Liver (tissue), 9 donors: ENCODE results near the gene VASN. TPM values are rescaled to one million over a fixed set of nuclear protein-coding genes. Genes with fewer than 3 reads are reported as not detected.

Source experiments
- DNase-seq: peaks from one replicate; pipeline ENCODE4 v3.0.0-alpha.2; 2017; ENCODE audit warnings: low spot score
- H3K27ac ChIP-seq, 2 donors: one replicate each; pipeline ENCODE4 v1.7.0; 2013; ENCODE audit warnings: inconsistent platforms in 2 of 2, low read length in 2 of 2, control low read depth in 1 of 2, low read depth in 1 of 2, mild to moderate bottlenecking in 1 of 2
- H3K27me3 ChIP-seq, 4 donors: one replicate each; pipeline versions ENCODE4 v1.6.1 to v1.7.0; 2013; ENCODE audit warnings: low read length in 3 of 4, inconsistent platforms in 1 of 4, mild to moderate bottlenecking in 1 of 4, moderate library complexity in 1 of 4; ENCODE audit not compliant: control insufficient read depth in 4 of 4, insufficient read depth in 4 of 4
- H3K36me3 ChIP-seq, 4 donors: one replicate each; pipeline versions ENCODE4 v1.6.1 to v1.7.0; 2013; ENCODE audit warnings: low read length in 3 of 4, mild to moderate bottlenecking in 3 of 4, low read depth in 1 of 4, moderate library complexity in 1 of 4; ENCODE audit not compliant: control insufficient read depth in 4 of 4, insufficient read depth in 3 of 4
- H3K4me1 ChIP-seq, 4 donors: one replicate each; pipeline versions ENCODE4 v1.6.1 to v1.7.0; 2013; ENCODE audit warnings: low read length in 3 of 4, mild to moderate bottlenecking in 3 of 4, moderate library complexity in 1 of 4; ENCODE audit not compliant: control insufficient read depth in 4 of 4, insufficient read depth in 4 of 4
- H3K4me3 ChIP-seq, 3 donors: one replicate each; pipeline versions ENCODE4 v1.6.1 to v1.7.0; 2013; ENCODE audit warnings: low read length in 3 of 3, control low read depth in 1 of 3, low read depth in 1 of 3, mild to moderate bottlenecking in 1 of 3
- H3K9ac ChIP-seq, 2 donors: one replicate each; pipeline ENCODE4 v1.7.0; 2013; ENCODE audit warnings: low read length in 2 of 2, mild to moderate bottlenecking in 2 of 2, moderate library complexity in 2 of 2, control low read depth in 1 of 2, low read depth in 1 of 2
- H3K9me3 ChIP-seq, 4 donors: one replicate each; pipeline versions ENCODE4 v1.6.1 to v1.7.0; 2013; ENCODE audit warnings: low read length in 3 of 4; ENCODE audit not compliant: control insufficient read depth in 4 of 4
- EGR1 ChIP-seq, 2 donors: IDR thresholded peaks; 2 replicates each; pipeline ENCODE4 v1.6.1; 2016 to 2018; ENCODE audit warnings: antibody characterized with exemption in 2 of 2, low read depth in 2 of 2
- FOXA1 ChIP-seq: IDR thresholded peaks from 2 replicates; pipeline ENCODE4 v1.6.1; 2016; ENCODE audit warnings: antibody characterized with exemption
- FOXA2 ChIP-seq: IDR thresholded peaks from 2 replicates; pipeline ENCODE4 v1.6.1; 2016; ENCODE audit warnings: antibody characterized with exemption
- GABPA ChIP-seq, 2 donors: IDR thresholded peaks in 1 of 2; conservative IDR thresholded peaks in 1 of 2; 2 replicates each; pipeline ENCODE4 v1.6.1; 2016; ENCODE audit warnings: antibody characterized with exemption in 2 of 2, mild to moderate bottlenecking in 1 of 2, moderate library complexity in 1 of 2
- HNF4A ChIP-seq, 2 donors: conservative IDR thresholded peaks; 2 replicates each; pipeline ENCODE4 v1.6.1; 2016; ENCODE audit warnings: antibody characterized with exemption in 2 of 2, mild to moderate bottlenecking in 2 of 2
- HNF4G ChIP-seq: IDR thresholded peaks from 2 replicates; pipeline ENCODE4 v1.6.1; 2016; ENCODE audit warnings: antibody characterized with exemption
- JUND ChIP-seq, 2 donors: IDR thresholded peaks; 2 replicates each; pipeline ENCODE4 v1.6.1; 2016; ENCODE audit warnings: antibody characterized with exemption in 2 of 2
- NR2F2 ChIP-seq: IDR thresholded peaks from 2 replicates; pipeline ENCODE4 v1.6.1; 2016; ENCODE audit warnings: antibody characterized with exemption
- RAD21 ChIP-seq, 2 donors: IDR thresholded peaks; 2 replicates each; pipeline ENCODE4 v1.6.1; 2016; ENCODE audit warnings: antibody characterized with exemption in 2 of 2, mild to moderate bottlenecking in 2 of 2
- REST ChIP-seq: IDR thresholded peaks from 2 replicates; pipeline ENCODE4 v1.6.1; 2016; ENCODE audit warnings: antibody characterized with exemption, mild to moderate bottlenecking
- RXRA ChIP-seq, 2 donors: IDR thresholded peaks; 2 replicates each; pipeline ENCODE4 v1.6.1; 2017 to 2018; ENCODE audit warnings: antibody characterized with exemption in 2 of 2, mild to moderate bottlenecking in 1 of 2
- SP1 ChIP-seq: IDR thresholded peaks from 2 replicates; pipeline ENCODE4 v1.6.1; 2018; ENCODE audit warnings: antibody characterized with exemption, mild to moderate bottlenecking
- TAF1 ChIP-seq: conservative IDR thresholded peaks from 2 replicates; pipeline ENCODE4 v1.6.1; 2016; ENCODE audit warnings: antibody characterized with exemption, mild to moderate bottlenecking
- YY1 ChIP-seq: IDR thresholded peaks from 2 replicates; pipeline ENCODE4 v1.6.1; 2016; ENCODE audit warnings: antibody characterized with exemption, mild to moderate bottlenecking
- ZBTB33 ChIP-seq: IDR thresholded peaks from 2 replicates; pipeline ENCODE4 v1.6.1; 2016; ENCODE audit warnings: antibody characterized with exemption
- WGBS: extraction: QIAGEN DNeasy Blood & Tissue Kit; methylation state at CpG from one replicate; pipeline ENCODE4 v1.1.7; 2013; 5-methylcytosine and 5-hydroxymethylcytosine counted together
- polyA plus RNA-seq, 2 donors: library from polyadenylated mRNA; stranded (reverse) in 1 of 2; unstranded in 1 of 2; fragments of 200-250 nt in 1 of 2; fragments of >200 nt in 1 of 2; fragmentation: Nextera tagmentation in 1 of 2; extraction: Ambion mirVana in 1 of 2; gene quantifications; one replicate each; pipeline versions ENCODE4 v1.2.1 to v1.2.3, GENCODE V29; 2013 to 2015
- total RNA-seq, 2 donors: library from RNA; depleted of rRNA; stranded (reverse); fragments of >200 nt; gene quantifications; one replicate each; pipeline ENCODE4 v1.2.3, GENCODE V29; 2014
- TF ChIP-seq, protein P1 (sequence below): fragments of 150-350 bp; IDR thresholded peaks from 2 replicates; pipeline ENCODE4 v1.5.1; 2017; ENCODE audit warnings: improper control_type of control experiment, low read depth, low read length; ENCODE audit not compliant: missing input control
- TF ChIP-seq, protein P2 (sequence below): IDR thresholded peaks from 2 replicates; pipeline ENCODE4 v1.6.1; 2016; ENCODE audit warnings: antibody characterized with exemption
- TF ChIP-seq, protein P3 (sequence below): IDR thresholded peaks from 2 replicates; pipeline ENCODE4 v1.6.1; 2016; ENCODE audit warnings: antibody characterized with exemption
- donor health status: healthy.
- donor health status: healthy.
- donor health status: healthy.
- donor health status: healthy.
- donor health status: healthy.

Gene VASN
- total and polyA plus RNA-seq, 4 donors: 6.2 to 26.9 (median 21.2) TPM

DNA sequence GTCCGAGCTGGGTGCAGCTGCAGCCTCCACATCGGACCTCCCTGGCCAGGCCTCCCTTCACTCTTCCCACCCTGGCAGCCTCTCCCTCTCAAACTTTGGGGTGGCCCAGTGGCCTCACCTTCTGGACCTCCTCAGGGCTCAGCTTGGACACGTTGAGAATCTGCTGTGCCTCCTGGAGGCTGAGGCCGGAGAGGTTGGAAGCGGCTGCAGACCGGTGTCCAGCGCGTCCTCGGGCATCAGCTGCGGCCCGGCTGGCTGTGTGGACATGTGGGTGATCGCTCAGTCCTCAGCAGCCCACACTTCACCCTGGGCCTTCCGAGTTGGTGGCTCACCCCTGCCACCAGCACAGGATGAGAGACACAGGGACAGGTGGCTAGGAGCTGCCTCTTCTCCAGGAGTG is 30.4 kb upstream of the VASN start:
- Histone ChIP-seq H3K4me3 (no peak overlapping the region), H3K36me3 (peaks cover 0 to 19% (median 11%) of the 10 kb centered on the region in 4 donors), H3K9me3 (no peaks in the 10 kb centered on the region), H3K4me1 (peaks cover 2 to 16% (median 15%) of the 10 kb centered on the region in 4 donors), H3K9ac (no peak overlapping the region), H3K27me3 (no peaks in the 10 kb centered on the region), H3K27ac (no peak overlapping the region)
- DNase-seq: no peak
- TF ChIP-seq YY1: no peak
- no peak for TF ChIP-seq REST
- no peak for TF ChIP-seq TAF1
- WGBS: 96% methylated on average over 13 of the region's 13 CpGs

DNA sequence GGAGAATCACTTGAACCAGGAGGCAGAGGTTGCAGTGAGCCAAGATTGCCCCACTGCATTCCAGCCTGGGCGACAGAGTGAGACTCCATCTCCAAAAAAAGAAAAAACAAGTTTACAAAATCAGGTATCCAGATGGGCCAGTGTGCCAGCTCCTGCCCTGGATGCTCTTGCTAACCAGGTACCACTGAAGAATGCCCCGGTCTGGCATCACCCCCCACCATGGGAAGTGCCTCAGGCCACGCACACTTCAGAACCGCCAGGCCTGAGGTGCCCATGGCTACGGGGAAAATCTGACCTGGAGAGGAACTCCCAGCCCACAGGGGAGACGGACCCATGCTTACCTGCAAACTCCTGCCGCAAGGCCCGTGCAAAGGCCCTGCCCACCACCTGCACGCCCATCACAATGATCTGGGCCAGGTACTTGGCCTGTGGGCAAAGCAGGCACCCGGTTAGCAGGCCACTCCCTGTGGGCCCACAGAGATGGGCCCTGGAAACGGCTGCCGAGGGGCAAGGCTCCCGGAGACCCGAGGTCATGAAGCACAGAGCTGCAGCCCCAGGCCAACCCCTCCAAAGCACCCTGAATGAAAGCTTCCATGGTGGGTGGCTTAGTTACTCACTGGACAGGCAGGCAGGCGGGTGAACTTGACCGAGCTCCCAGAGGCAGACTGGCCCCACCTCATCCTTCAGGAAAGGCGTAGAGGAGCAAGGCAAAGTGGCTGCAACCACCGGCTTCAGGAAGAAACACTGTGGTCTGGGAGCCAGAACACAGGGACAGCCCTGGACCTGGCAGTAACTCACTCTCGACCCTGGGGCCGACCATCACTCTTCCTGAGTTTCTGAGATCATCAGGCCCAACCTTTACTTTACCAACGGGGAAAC is 28.5 kb upstream of the VASN start:
- DNase-seq: no peak
- Histone ChIP-seq H3K27me3 (no peaks in the 10 kb centered on the region), H3K4me1 (peaks cover 8 to 34% (median 30%) of the 10 kb centered on the region in 4 donors), H3K9ac (no peak overlapping the region), H3K9me3 (no peaks in the 10 kb centered on the region), H3K36me3 (peaks cover 0 to 19% (median 11%) of the 10 kb centered on the region in 4 donors), H3K27ac (no peak overlapping the region), H3K4me3 (no peak overlapping the region)
- 94% methylated on average over 21 of the region's 21 CpGs for WGBS
- no peak for TF ChIP-seq GABPA (IDR thresholded peaks at IDR 0.05 in 1 of 2, conservative IDR thresholded peaks at IDR 0.05 in 1 of 2)
- TF ChIP-seq JUND (IDR thresholded peaks at IDR 0.05): no peak
- no peak for TF ChIP-seq NR2F2
- TF ChIP-seq, protein P1, sequence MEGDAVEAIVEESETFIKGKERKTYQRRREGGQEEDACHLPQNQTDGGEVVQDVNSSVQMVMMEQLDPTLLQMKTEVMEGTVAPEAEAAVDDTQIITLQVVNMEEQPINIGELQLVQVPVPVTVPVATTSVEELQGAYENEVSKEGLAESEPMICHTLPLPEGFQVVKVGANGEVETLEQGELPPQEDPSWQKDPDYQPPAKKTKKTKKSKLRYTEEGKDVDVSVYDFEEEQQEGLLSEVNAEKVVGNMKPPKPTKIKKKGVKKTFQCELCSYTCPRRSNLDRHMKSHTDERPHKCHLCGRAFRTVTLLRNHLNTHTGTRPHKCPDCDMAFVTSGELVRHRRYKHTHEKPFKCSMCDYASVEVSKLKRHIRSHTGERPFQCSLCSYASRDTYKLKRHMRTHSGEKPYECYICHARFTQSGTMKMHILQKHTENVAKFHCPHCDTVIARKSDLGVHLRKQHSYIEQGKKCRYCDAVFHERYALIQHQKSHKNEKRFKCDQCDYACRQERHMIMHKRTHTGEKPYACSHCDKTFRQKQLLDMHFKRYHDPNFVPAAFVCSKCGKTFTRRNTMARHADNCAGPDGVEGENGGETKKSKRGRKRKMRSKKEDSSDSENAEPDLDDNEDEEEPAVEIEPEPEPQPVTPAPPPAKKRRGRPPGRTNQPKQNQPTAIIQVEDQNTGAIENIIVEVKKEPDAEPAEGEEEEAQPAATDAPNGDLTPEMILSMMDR: no peak
- TF ChIP-seq, protein P2, sequence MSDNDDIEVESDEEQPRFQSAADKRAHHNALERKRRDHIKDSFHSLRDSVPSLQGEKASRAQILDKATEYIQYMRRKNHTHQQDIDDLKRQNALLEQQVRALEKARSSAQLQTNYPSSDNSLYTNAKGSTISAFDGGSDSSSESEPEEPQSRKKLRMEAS: no peak
- no peak for TF ChIP-seq EGR1 (IDR thresholded peaks at IDR 0.05; ENCODE audit: low read depth in 2 of 2)
- no peak for TF ChIP-seq ZBTB33
- TF ChIP-seq SP1: no peak
- no peak for TF ChIP-seq TAF1
- no peak for TF ChIP-seq REST
- no peak for TF ChIP-seq FOXA2
- TF ChIP-seq, protein P3, sequence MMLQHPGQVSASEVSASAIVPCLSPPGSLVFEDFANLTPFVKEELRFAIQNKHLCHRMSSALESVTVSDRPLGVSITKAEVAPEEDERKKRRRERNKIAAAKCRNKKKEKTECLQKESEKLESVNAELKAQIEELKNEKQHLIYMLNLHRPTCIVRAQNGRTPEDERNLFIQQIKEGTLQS: no peak
- no peak for TF ChIP-seq YY1
- TF ChIP-seq FOXA1: no peak
- no peak for TF ChIP-seq RAD21 (IDR thresholded peaks at IDR 0.05)
- TF ChIP-seq HNF4G: no peak
- no peak for TF ChIP-seq RXRA (IDR thresholded peaks at IDR 0.05)
- TF ChIP-seq HNF4A (conservative IDR thresholded peaks at IDR 0.05): no peak
